ENCODE results near the gene RBPJ.

The RBPJ gene

DNA sequence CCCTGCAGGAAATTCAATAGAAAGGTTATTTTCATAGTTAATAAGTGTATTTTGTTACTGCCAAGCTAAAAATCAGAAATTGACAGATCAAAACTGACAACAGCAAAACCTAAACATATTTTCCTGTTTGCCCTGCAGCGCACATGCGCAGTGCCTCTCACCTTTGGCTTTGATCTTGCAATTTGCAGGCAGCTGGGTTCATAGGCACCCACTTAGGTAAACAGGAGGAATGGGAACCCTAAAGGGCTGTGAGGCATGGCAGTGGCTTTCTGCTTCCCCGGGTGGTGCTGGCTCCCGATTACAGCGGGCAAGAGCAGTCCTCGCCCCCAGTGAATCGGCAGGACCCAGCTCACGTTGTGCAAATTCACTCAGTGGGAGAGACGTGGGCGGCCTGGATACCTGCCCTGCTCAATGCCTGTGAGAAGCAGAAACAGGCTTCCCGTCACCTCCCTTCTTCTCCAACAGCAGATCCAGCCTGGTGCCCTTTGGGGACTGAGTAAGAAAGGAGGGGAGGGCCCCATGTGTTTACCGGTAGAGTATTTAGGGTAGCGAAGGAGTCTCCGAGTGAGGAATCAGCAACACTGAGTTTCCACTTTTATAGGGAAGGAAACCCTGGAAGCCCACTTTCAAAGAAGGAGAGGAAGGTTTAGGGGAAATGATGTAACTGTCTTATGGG lies 143.7 kb downstream of the RBPJ start:
- DNase-seq = no peak

DNA sequence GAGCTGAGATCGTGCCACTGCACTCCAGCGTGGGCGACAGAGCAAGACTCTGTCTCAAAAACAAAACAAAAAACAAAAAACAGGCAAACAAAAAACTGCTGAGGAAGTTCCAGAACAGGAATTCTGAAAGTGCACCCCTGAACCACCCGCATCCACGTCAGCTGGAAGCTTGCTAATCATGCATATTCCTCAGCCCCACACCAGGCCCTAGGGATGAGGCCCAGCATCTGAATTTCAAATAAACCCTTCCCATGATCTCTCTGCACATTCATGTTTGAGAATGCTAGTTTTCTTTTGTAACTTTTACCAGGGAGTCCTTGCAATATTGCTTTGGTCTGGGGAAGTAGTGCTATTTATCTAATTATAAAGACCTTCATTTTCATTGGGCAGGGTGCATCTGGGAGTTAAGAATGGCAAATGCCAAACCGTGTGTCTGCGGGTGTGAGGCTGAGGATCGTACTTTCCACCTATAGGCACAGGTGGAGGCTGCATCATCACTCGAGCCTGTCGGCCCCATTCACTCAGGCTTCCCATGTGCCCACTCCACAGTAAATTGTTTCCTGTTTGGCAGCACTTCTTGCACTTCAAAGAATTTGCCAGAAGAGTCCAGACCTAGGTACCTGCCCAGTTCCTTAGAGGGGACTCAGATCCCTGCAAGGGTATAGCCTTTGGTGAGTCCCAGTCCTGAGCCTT lies 145.9 kb downstream of the RBPJ start:
- DNase-seq = no peak

DNA sequence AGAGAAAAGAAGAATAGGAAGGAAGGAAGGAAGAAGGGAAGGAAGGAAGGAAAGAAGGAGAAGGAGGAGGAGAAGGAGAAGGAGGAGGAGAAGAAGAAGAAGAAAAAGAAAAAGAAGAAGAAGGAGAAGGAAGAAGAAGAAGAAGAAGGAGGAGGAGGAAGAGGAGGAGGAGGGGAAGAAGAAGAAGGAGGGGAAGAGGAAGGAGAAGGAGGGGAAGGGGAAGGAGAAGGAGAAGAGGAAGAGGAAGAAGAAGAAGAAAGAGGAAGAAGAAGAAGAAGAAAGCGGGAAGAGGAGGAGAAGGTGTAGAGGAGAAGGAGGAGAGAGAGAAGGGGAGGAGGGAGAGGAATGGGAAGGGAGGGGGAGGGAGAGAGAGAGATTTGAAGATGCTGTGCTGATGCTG lies 146.9 kb downstream of the RBPJ start:
- DNase-seq = no peak

DNA sequence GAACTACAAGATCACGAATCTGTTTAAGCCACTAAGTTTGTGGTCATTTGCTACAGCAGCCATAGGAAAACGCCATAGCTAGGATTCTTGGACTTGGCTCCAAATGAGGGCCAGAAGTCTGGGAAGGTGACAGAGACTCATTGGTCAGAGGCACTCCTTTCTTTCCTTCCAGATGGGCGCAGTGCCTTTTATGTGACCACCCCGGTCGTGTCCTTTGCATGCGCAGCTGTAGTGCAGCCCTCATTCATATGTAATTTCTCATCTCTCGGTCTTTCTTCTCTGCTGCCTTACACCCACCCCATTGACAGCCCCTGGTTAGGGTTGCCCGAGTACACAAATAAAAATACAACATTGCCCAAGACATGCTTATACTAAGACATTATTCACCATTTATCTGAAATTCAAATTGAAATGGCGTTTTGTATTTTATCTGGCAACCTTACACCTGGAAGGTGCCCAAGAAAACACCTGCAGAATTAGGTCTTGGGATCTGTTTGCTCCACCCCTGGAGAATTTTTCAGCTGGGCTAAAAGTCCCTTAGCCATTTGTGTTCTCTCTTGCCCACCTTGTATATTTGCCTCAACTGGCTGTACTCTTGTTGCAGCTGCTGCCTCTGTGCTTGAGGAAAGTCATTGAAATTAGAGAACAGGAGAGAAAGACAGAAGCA lies 147.6 kb downstream of the RBPJ start:
- no peak for DNase-seq

DNA sequence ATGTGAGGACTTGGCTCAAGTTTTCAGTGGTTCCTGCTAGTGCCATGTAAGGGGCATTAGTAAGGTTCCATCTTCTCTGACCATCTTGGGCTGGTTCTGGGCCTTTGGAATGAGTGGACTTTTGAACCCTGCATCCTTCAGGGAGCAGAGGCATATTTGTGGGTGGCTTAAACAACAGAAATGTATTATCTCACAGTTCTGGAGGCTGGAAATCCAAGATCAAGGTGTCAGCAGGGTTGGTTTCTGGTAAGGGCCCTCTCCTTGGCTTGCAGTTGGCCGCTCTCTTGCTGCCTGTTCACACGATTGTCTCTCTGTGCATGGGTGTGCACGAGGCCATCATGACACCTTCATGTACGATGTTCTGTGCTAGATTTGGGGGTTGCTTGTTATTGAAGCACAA lies 148.2 kb downstream of the RBPJ start:
- DNase-seq = no peak

DNA sequence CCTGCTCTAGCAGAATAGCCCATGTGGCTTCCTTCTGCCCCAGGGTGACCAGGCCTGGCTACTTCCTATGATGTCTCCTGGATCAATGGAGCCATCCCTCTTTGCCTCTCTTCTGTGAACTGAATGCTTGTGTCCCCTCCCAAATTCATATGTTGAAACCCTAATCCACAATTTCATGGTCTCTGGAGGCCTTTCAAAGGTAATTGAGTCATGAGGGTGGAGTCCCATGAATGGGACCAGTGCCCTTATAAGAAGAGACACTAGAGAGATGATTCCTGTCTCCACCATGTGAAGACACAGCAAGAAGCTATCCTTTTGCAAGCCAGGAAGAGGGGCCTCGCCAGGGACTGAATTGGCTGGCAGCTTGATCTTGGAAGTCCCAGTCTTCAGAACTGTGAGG lies 151.1 kb downstream of the RBPJ start:
- DNase-seq = no peak

DNA sequence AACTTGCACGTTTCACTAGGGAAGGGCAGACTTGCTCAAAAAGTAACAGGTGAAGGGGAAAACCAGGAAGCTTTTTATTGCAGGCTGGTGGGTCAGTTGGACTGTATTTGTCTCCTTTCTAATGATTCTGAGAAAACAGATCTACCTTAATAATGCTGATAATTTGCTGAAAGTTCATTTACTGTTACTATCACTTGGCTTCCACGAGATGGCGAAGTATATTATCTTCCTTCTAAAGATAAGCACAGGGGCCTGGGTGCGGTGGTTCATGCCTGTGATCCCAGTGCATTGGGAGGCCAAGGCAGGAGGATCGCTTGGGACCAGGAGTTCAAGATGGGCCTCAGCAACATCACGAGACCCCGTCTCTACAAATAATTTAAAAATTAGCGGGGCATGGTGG lies 153.1 kb downstream of the RBPJ start:
- no peak for DNase-seq

DNA sequence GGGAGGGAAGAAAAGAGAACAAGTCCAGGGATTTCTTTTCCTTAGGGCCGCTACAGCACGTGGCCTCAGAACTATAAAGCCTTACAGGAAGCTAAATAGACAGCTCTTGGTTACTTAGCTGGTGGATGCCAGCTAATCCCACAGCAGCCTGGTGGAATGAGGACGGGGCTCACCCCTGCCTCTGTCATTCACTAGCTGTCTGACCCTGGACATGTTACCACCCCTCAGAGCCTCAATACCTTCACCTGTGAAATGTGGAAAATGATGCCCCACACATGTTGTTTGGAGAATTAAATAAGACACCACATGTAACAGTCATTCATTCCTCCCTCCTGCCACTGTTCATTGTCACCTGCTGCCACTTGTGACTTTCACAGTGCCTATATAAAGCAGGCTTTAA lies 153.7 kb downstream of the RBPJ start:
- DNase-seq = no peak

DNA sequence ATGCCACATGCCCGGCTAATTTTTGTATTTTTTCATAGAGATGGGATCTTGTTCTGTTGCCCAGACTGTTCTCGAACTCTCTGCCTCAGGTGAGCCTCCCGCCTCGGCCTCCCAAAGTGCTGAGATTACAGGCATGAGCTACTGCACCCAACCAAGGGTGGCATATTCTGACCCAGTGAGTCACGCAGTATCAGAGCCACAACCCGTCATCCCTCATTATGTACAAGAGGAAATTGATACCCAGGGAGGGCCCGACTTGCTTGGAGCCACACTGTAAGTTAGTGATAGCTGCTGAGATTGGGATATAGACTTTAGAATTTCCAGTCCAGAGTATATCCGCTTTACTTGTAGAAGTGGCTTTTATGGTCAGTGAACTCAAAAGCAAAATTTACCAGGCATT lies 154.9 kb downstream of the RBPJ start:
- DNase-seq = no peak

DNA sequence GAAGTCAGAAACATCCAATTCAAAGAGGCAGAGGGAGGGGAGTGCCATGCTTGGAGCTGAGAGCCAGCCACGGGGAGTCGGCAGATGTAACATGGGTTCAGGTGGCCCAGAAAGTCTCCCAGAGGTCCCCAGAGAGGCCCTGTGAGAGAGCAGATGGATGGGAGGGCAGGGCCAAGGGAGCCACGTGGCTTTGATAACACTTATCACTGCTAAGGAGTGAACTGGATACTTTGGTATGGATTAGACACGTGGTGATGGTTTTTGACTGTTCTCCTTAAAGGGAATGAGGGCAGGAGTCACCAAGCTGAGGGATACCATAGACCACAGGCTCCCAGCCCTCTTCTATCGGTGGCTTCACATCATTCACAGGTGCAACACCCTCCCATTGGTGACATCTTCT lies 155.7 kb downstream of the RBPJ start:
- DNase-seq = no peak

DNA sequence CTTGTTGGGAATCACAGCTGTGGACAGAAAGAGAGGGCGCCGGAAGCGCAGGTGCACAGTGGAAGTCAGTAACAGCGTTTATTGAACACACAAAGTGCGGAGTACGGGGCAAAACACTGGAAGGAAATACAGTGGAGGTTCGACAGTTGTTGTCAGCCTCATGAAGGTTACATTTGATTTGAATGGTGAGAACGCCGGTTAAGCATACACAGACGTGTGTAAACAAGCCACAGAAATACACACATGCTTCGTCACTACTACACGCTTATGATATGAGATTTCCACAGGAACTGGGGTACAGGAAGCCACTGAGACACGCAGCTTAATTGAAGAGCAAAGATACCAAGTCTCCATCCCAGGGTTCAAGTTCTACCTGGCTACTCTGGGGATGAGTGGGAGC lies 157.5 kb downstream of the RBPJ start:
- no peak for DNase-seq

DNA sequence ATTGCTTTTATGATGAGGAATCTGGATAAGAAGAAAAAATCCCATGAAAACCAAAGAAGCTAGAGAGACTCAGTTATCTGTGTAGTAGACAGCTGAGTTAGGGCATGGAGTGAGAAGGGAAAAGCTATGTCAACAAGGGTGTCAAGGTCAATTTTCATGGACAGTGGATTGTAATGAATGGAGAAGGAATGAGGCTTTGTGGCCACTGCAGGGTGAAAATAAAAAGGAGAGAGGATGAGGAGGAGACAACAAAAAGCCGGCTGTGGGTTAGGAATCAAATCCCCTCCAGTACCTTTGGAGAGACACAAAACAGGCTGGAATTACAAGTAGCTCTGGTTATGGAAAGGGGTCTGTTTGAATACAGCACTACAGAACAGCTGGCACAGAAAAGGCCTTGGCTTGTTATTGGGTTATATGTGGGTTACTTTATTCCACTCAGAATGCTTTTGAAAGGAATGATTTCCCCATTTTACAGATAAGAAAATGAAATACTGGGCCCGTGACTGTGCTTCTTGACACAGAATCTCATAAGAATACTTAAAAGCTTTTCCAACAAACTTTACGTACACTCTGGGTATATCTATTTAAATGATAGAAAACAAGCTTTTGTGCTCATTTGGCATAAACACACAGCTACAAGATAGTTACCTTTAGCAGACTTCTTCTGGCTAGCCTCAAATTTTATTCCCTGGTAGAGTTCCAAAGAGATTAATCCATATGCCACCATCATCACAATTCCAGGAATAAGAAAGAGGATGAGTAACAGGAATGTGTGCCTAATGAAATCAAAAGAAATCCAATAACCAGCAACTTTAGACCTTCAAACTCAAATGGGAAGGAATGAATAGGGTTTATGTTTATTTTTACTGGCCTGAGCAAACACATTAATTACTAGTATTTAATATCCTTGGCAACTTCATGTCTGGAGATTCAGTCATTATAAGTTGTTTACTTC lies 162.0 kb downstream of the RBPJ start:
- no peak for DNase-seq

DNA sequence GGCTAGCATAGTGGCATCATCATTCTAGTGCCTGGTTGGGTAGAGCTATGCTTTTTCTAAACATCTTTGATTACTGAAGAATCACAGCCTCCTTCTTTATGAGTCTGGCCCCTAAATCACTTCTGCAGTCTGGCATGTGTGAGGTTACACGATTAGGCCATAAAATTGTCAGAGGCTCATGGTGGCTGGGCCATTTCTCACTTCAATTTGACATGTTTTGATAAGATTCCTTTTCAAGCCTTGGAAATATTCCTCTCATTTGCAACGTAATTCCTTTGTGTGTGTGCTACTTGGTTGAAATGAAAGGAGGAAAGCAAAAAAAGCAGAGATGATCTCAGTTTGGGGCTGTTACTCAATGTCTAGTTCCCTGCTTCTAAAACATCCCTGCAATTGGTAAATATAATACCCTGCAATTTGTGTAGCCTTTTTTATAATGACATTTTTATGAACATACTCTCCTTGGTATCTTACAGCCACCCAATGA lies 163.3 kb downstream of the RBPJ start:
- no peak for DNase-seq

DNA sequence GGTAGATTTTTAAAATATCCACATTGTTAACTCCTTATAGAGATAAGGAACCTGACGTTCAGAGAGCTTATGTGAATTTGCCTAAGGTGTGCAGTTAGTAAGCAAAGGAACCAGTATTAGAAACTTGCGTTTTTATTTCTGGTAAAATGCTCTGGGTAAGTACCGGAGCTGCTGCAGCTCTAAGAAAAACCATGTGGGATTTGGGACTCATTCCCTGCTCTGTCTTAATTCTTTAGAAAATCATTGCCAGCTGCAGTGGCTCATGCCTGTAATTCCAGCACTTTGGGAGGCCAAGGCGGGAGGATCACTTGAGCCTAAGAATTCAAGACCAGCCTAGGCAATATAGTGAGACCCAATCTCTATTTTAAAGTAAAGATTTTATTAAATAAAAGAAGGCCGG lies 163.7 kb downstream of the RBPJ start:
- DNase-seq = no peak
